HG03064 (cell line): ENCODE results near the gene ZFP36L1.

Experiments
- ATAC-seq: cut with Tn5 transposase; IDR thresholded peaks from one replicate; pipeline ENCODE4 v1.9.1; 2021; ENCODE audit warnings: low read depth; ENCODE audit not compliant: unreplicated experiment

ZFP36L1 gene

DNA sequence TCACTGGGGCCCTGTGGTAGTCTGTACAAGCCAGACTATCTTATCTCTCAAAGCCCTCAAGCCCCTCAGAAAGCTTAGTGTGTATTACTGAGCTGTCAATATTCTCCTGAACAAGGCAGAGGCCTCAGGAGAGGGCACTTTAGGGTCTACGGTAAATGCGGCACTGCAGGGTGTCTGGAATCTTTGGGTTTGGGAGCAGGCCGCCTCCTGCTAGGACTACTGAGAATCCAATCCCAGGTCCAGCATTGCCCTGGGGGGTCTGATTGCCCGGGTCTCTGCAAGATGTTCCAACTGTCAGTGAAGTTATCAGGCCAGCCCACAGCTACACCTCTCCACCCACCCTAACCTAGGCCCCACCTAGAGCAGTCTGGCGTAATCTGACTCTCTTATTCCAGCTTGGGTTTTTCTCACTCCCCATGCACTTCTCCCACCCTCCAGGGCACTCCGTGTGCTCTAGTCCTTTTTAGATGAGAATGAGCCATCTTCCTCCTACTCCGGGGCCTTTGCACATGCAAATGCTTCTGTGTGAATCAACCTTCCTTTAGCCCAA, 4.3 kb upstream of the ZFP36L1 start:
- no peak for ATAC-seq

DNA sequence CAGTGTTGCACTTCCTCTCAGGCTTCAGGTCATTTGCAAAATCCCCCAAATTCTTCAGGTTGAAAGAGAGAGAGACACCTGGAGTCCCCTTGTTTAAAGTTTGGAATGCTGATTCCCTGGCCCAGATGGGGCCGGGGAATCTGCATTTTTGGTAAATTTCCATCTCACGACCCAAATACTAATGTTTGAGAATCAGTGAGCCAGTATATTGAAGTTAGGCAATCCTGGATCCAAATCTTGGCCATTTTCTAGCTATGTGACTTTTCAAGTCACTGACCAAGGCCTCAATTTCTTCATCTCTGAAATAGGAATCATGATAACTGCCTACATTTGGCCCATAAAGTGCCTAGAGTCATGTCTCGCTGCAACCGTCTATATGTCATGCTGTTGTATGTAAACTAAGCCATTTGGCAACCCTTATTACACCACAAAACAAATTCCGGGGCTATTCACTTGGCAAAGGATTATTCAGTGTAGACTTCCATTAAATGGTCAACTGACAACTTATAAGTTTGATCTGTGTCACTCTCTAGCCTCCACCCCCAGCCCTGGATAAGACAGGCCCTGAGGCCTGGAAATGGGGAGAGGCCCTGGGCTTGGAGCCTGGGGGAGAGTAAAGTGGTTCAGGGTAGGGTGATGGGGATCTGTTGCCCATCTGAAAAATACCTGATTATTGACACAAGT, 3.7 kb upstream of the ZFP36L1 start:
- ATAC-seq: no peak

DNA sequence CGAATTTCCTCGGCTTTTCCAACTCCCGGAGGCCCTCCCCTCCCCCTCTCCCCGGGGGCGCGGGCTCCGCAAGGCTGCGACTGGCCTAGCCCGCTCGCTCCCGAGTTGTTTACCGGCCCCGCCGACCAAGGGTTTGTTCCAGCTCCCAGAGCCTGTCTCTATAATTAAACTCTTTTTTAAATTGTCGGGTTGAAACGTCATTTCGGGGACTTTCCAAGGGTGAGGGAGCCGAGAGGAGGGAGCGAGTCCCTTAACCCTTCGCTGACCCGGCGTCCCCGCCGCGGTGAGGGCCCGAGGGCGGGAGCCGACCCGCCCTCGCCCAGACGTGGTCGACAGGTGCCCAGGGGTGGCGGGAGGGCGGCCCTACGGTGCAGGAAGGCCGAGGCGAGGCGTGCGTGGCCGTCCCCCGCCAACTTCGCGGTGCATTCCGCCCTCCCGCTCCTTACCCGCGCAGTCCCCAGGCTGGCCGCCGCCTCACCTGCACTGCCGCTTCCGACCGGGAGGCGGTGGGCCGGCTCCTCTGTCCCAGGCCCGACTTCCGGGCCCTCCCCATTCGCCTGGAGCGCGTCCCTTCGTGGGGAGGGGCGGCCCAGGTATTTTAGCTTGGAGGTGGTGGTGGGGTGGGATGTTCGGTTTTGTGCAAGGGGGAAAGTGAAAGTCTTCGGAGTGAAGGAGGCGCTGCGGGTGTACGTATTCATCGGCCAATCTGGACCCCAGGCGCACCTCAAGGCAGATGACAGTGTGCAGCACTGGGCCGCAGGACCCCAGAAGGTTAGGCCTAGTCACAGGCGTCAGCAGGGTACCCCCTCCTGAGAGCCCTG, 2.9 kb upstream of the ZFP36L1 start:
- ATAC-seq: peak; percentile 50

DNA sequence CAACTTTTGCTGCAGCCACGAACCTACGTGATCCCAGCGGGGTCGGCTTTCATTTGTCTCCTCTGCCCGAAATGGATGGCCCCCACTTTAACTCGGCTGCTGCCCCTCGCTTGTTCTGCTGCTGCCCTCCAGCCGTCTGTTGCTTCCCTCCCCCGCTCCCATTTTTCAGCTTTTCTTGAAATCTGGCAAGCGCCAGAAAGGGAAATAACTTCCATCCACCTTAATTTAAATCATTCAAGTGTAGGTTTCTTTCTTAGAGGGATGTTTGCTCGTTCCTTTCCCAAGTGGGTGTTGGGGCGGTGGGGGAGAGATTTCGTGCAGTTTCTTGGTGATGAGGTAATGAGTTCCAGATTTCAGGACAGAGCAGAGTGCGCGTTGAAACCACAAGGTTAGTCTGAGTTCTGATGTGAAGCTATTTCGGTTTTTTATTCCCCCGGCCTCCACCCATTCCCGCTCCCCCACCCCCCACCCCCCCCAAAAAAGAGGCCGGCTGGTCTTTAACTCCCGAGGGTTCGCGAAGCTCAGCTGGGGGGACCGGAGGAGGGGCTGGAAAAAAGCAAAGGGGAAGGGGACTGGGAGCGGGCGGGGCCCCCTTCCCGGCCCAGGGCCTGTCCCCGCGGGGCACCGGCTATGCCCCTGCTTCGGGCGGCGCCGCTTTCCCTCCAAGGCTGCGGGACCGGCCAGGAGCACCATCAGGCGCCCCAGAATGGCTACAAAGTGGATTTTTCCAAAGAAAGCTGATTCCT, 2.2 kb upstream of the ZFP36L1 start:
- no peak for ATAC-seq

DNA sequence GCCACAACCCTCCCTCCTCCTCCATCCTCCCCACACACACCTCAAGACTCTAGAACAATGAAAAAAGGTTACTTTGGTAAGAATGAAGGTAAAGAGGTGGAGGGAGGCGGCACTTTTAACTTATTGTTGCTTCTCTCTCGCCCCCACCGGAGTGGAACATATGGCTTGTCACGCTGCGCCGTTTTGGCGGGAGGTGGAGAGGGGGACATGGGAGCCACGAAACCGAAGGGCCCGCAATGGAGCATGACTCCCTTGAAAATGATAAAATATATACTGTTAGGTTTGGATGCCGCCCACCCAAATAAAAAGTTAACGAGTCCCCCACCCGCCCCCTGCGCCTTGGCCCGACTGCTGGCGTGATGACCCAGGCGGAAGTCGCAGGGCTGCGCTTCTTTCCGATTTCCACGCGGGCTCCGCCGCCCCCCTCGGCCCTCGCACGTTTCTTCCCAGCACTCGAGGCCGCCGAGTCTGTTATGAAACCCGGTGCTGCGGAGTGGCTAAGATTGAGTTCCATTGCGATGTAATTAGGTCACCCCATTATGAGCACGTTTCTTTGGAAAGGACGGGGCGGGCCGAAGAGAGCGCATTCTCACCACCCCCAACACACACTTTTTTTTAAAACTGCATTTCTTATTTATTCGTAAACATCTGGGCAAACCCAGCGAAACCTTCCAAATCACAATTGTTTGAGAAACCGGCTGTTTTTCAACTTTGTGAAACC, 1.4 kb upstream of the ZFP36L1 start:
- ATAC-seq: no peak

DNA sequence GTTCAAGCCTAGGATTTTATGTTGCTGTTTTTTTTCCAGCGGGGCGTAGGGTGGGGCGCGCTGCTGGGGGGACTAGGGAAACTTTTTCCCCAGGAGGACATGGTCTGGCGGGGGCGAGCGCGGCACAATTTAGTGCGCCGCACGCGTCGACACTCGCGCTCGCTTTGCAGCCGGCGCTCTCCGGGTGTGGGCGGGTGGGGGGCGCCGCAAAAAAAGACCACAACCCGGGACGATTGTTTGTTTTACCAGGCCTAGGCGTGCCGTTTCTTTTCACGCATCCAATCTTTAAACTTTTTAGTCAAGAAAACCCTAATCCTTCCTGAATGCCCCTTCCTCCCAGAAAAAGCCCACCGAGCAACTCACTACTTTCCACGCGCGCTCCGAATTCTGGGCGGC, 865 bp upstream of the ZFP36L1 start:
- no peak for ATAC-seq

DNA sequence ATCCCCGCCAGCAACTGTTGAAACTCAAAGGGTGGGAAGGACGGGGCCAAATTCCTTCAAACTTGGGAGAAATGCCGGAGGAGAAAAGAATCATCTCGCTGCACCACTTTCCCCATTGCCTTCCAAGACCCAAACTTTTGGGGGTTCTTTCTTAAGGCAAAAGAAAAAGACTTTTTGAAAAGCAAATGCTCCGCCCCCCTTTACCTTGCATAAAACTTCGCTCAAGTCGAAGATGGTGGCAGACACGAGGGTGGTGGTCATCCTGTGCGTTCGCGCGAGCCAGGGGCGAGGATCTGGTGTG, 239 bp downstream of the ZFP36L1 start:
- ATAC-seq: no peak

DNA sequence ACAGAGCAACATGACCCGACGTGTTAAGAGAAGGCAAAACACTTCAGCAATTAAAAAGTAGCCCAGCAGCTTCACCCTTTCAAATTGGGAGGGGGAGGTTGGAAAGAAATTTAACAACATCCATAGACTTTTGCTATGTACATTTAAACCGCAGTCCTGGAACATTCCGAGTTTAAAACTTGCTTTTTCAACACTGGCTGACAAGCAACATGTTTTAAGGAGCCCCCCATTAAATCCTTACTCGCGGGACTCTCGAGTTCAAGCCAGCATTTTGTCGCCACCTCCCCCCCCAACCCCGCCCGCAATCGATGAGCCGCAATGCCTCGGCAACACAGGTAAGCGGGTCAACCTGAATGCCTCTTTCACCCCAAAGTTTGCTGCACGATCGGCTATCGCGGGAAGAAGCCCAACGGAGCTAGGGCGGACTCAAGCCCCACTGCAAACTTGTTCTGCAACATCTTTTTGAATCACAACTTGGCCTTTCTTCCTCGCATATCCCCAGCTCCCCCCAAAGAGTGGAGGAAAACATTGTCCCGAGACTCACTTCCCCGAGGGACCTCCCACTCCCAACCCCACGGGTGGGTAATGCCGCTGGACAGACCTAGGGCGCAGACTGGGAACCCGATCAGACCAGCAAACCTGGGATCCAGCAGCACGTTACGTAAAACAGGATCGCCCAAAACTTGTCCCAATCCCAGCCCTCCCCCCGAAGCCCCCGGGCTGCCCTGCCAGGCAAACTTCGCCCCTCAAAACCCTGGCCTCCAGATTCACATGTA, 777 bp downstream of the ZFP36L1 start:
- ATAC-seq: no peak

DNA sequence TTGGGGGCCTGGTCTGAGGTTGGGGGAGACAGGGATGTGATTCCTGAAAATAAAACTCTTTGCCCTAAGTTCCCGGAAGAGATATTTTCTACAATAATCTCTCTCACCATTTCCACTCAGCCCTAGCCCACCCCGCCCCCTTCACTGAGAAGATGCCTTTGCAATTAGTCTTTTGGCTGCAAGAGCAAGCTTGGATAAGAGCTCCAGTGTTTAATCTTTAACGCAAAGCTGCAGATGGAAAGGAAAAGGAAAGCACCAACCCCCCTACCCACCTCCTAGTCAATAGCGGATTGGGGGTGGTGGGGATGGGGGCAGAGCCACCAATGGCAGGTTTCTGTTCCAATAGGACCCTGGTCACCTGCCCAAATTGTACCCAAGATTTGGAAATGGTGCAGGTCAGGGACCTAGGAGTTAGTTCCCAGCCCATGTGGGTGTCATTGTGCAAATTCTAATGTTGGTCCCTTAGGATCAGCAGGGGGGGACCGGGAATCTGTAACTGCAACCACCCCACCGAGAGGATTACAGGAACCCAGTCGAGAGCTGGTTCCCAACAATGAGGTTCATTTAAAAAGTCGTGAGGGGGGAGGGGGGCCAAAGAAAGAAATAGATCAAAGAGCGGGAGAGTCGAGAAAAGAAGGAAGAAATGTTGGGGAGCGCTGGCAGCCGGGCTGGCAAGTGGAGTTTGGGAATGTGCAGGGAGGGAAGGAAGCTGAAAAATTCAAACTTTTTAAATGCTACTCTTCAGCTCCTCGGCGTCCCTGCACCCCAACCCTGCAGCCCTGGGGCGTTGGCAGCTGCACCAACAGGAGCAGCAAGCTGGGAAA, 1.6 kb downstream of the ZFP36L1 start:
- no peak for ATAC-seq

DNA sequence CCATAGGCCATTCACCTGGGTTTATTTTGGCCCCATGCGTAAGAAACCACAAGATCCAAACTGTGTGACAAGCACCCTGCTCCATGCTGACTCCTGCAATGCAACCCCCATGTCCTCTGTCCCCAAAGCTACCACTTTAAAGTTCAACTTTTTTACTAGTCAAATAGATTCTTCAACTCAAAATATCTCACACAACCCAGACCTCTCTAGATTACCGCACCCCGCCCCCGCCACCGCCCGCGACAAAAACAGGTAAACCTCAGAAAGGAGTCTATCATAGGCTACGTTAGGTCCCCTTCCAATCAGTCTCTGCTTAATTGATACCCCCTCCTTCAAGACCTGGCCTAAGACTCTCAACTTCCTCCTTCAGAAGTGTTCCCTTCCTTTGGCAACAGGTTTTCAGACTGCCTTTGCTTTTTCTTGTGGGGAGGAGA, 2.2 kb downstream of the ZFP36L1 start:
- no peak for ATAC-seq

DNA sequence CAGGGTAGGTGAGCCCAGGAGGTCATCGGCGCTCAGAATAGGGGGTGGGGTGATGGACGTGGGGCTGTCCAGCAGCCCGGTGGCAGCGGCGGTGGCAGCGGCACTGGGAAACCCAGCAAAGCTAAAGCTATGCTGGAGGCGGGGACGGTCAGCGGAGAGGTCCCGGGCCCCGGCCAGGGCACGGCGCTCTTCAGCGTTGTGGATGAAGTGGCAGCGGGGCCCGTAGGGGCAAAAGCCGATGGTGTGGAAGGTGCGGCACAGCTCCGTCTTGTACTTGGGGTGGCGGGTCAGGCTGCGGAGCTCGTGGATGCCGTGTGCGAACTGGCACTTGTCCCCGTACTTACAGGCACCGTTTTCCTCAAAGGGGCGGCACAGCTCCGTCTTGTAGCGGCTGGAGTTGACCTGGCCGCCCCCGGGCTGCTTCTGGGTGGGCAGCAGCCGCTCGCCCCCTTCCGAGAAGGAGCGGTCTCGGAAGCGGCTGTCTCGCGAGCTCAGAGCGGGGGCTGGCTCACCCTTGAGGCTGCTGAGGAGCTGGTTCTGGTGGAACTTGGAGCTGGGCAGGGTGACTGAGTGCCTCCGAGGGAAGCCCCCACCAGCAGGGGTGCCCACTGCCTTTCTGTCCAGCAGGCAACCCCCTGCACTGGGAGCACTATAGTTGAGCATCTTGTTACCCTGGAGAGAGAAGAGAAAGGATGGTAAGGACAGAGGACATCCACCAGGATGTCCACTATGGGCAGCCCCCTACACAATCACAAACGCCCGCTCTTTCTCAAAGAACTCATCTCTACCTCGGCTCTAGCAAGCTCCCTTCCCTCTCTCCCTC, 2.8 kb downstream of the ZFP36L1 start:
- ATAC-seq: no peak

DNA sequence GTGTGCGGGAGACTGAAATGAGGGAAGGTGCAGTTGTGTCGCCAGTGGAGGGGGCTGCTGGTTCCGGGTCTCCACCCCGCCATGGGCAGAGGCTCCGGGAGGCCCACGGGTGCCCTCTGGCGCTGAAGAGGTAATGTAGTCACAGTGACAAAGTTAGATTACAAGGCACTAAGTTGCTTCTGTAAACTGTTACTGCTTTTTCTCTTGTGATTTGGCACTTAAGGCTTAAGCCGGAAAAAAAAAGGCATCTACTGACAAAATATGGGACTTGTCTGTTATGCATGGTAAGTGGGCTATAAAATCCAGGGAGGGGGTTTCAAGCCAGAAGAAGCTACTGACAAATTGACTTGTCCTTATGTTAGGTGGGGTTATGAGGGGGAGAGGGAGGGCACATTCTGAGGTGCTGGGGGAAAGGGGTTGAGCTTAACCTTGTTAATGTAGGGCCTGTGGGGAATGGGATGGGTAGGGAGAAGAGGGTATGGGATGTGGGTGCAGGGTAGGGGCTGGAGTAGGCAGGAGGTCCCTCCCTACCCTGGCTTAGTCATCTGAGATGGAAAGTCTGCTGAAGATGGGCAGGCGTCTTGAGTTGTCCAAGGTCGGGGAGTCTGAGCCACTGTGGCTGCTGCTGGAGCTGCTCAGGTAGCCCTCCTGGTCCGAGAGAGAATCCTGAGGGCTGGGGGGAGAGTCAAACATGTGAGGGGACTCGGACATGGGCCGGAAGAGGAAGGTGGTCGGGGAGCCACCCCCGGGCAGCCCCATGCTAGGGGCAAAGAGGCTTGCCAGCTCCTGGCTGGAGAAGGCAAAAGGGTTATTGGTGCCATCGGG, 3.7 kb downstream of the ZFP36L1 start:
- ATAC-seq: no peak

DNA sequence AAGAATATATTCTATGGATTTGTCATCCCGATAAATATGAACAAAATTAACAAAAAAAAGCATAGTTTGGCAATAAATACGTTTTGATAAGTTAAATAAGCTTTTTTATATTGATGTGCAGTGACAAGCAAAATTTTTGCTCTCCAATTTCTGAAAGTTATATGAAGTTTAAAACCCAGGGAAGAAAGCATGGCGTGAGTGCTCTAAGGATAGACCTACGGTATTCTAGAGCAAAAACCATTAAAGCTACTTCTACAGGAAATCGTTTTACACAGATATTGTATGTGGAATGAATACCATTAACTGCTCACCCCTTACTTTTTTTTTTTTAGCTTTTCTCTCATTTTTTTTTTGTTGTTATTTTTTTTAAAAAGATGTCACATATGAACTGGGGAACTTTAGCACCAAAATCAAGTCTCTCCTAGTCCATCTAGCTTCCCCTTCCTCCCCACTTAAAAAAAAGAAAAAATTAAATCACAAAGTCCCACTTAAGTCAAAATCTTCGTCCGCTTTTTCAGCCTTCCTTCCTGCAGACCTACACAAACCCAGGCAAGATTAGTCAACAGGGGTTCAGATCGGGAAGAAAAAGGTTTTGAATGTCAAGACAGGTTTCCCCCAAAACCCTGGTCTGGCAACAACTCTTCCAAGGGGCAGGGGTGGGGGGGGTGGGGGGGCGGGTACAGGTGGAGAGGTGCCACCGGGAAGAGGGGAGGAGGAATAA, 4.4 kb downstream of the ZFP36L1 start:
- ATAC-seq: no peak

DNA sequence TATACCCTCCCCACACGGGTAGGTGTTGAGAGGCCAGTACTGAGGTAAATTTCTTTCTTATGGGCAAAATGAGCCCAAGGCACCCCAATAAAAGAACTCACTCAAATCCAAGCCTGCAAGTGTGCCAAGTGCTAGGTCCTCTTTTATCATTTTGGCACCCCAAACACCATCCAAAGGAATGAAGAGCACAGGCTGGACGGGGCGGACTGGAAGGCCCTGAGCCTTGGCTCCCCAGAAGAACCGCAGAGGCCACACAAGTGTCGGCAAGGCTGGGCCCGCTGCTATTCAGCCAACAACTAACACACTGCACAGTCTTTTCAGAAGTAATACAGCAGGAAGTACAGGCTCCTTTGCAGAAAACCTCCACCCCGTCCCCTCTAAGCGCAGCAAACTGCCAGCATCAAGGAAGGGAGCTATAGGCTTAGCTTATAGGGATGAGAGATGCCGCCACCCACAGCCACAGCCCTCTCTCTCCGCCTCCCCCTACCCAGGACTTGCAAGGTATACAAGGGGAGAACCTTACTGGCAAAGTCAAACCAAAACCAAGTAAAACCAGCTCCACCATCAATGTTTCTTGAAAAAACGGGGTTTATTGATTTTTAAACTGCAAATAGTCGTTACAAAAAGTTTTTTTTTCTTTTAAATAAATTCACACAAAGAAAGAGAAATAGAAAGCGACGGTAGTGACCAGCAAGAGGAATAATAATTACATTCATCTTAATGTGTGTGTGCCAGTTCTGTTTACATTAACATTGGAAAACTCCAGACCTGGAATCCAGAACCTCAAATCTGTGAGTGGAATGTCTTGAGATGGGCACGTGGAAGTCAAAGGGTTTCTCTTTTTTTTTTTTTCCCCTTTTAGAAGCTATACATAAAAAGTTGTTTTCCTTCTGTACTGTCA, 5.5 kb downstream of the ZFP36L1 start:
- no peak for ATAC-seq

DNA sequence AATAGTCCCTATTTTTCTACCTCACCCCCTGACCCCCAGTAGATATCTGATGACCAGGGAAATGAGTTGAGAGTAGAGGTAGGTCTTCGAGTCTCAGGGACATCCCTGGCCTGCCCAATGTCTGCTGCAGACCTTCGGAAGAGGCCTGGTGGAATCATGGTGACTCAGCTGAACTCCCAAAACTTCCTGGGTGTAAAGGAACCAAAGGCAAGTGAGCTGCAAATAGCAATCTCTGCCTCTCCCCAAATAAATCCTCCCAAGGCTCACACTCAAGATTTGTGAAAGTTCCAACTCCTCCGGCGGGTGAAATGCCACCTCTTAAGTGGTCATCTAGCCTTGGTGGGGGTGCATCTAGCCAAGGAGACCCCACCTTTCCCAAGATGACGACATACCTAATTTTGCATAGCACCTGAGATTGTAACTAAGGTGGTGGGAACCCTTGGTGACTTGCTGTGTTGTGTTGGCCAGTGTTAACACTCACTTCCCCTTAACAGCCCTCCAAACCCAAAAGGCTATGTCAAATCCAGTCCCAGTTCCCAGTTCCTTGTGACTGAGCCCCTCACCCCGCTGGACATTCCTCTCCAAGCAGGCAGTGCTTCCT, 6.3 kb downstream of the ZFP36L1 start:
- no peak for ATAC-seq
